OCI-LY1 (cell line): ENCODE data around the gene RAPH1.

Experiments
- H2AFZ ChIP-seq: fragments of 200-600 bp; sonication (generic), shearing (Covaris generic); 2 replicates; pipeline ENCODE4 v1.6.0; 2014; ENCODE audit warnings: antibody characterized with exemption, mild to moderate bottlenecking, low read length
- H3F3A ChIP-seq: fragments of 200-600 bp; sonication (generic), shearing (Covaris generic); 2 replicates; pipeline ENCODE4 v1.6.0; 2014; ENCODE audit warnings: mild to moderate bottlenecking, antibody characterized with exemption, low read length, moderate library complexity; ENCODE audit not compliant: insufficient read depth
- H3K27ac ChIP-seq: fragments of 200-600 bp; sonication (generic); 2 replicates; pipeline ENCODE4 v1.5.1; 2014; ENCODE audit warnings: low read length, mixed run types, mild to moderate bottlenecking, low read depth; ENCODE audit not compliant: poor library complexity, severe bottlenecking
- H3K27me3 ChIP-seq: fragments of 200-600 bp; sonication (generic); 2 replicates; pipeline ENCODE4 v1.6.0; 2014; ENCODE audit warnings: antibody characterized with exemption, mild to moderate bottlenecking, low read length, moderate library complexity; ENCODE audit not compliant: insufficient read depth
- H3K36me3 ChIP-seq: fragments of 200-600 bp; sonication (generic); 2 replicates; pipeline ENCODE4 v1.6.1; 2014; ENCODE audit warnings: mild to moderate bottlenecking, antibody characterized with exemption, low read length, moderate library complexity, mixed read lengths; ENCODE audit not compliant: insufficient read depth
- H3K4me1 ChIP-seq: fragments of 200-600 bp; sonication (generic); 2 replicates; pipeline ENCODE4 v1.5.1; 2014; ENCODE audit warnings: mild to moderate bottlenecking, low read length, moderate library complexity; ENCODE audit not compliant: insufficient read depth, severe bottlenecking
- H3K4me2 ChIP-seq: fragments of 200-600 bp; sonication (generic), shearing (Covaris generic); 2 replicates; pipeline ENCODE4 v1.6.1; 2014; ENCODE audit warnings: low read length
- H3K4me3 ChIP-seq: fragments of 200-600 bp; sonication (generic); 2 replicates; pipeline ENCODE4 v1.5.1; 2014; ENCODE audit warnings: low read length, low read depth, mild to moderate bottlenecking, mixed read lengths; ENCODE audit not compliant: poor library complexity, severe bottlenecking
- H3K79me2 ChIP-seq: fragments of 200-600 bp; shearing (Covaris generic); 2 replicates; pipeline ENCODE4 v1.6.1; 2016; ENCODE audit warnings: mixed run types, low read length, mixed read lengths; ENCODE audit not compliant: insufficient read depth
- H3K9ac ChIP-seq: fragments of 200-600 bp; sonication (generic), shearing (Covaris generic); 2 replicates; pipeline ENCODE4 v1.6.1; 2014; ENCODE audit warnings: mild to moderate bottlenecking, low read length, mixed read lengths
- H3K9me2 ChIP-seq: fragments of 200-600 bp; sonication (generic), shearing (Covaris generic); 2 replicates; pipeline ENCODE4 v1.6.1; 2014; ENCODE audit warnings: low read depth, mild to moderate bottlenecking, low read length, mixed read lengths
- H3K9me3 ChIP-seq: fragments of 200-600 bp; shearing (Covaris generic); 2 replicates; pipeline ENCODE4 v1.6.1; 2014; ENCODE audit warnings: low read length, mixed read lengths
- H4K20me1 ChIP-seq: fragments of 200-600 bp; sonication (generic), shearing (Covaris generic); 2 replicates; pipeline ENCODE4 v1.6.0; 2016; ENCODE audit warnings: mild to moderate bottlenecking, low read length; ENCODE audit not compliant: insufficient read depth
- CTCF ChIP-seq: fragments of 200-600 bp; sonication (generic), shearing (Covaris generic); IDR thresholded peaks from 2 replicates; pipeline ENCODE4 v1.5.1; 2017; ENCODE audit warnings: mild to moderate bottlenecking, antibody characterized with exemption, low read length, moderate library complexity, mixed read lengths
- EZH2 ChIP-seq: fragments of 200-600 bp; sonication (generic), shearing (Covaris generic); IDR thresholded peaks from 2 replicates; pipeline ENCODE4 v1.8.0; 2017; ENCODE audit warnings: borderline replicate concordance, mixed run types, mild to moderate bottlenecking, antibody characterized with exemption, low read length, moderate library complexity, mixed read lengths

Gene RAPH1

GRCh38 chr2:203572316-203572715 is 37.2 kb upstream of the RAPH1 start:
- H3K4me1 ChIP-seq = no peaks in the 10 kb centered on the region
- no peaks in the 10 kb centered on the region for H3K9me2 ChIP-seq
- no peak overlapping the region for H2AFZ ChIP-seq
- H3K27ac ChIP-seq = no peak overlapping the region
- H3K4me2 ChIP-seq = no peak overlapping the region
- H3K36me3 ChIP-seq = no peaks in the 10 kb centered on the region
- H4K20me1 ChIP-seq = no peaks in the 10 kb centered on the region
- no peak for TF ChIP-seq CTCF
- no peak for TF ChIP-seq EZH2
- H3F3A ChIP-seq = no peaks in the 10 kb centered on the region
- no peak overlapping the region for H3K9ac ChIP-seq
- H3K4me3 ChIP-seq = no peak overlapping the region
- H3K9me3 ChIP-seq = no peaks in the 10 kb centered on the region
- no peaks in the 10 kb centered on the region for H3K27me3 ChIP-seq
- no peaks in the 10 kb centered on the region for H3K79me2 ChIP-seq

- H3K27me3 ChIP-seq = no peaks in the 10 kb centered on the region
- no peaks in the 10 kb centered on the region for H3K9me2 ChIP-seq
- H3F3A ChIP-seq = no peaks in the 10 kb centered on the region
- no peak overlapping the region for H2AFZ ChIP-seq
- H3K4me3 ChIP-seq = no peak overlapping the region
- H3K4me2 ChIP-seq = no peak overlapping the region
- H3K36me3 ChIP-seq = no peaks in the 10 kb centered on the region
- TF ChIP-seq EZH2 = no peak
- TF ChIP-seq CTCF = no peak
- H3K27ac ChIP-seq = no peak overlapping the region
- H3K4me1 ChIP-seq = no peaks in the 10 kb centered on the region
- H3K9me3 ChIP-seq = no peaks in the 10 kb centered on the region
- H3K79me2 ChIP-seq = no peaks in the 10 kb centered on the region
- no peak overlapping the region for H3K9ac ChIP-seq
- H4K20me1 ChIP-seq = no peaks in the 10 kb centered on the region
Observed at GRCh38 chr2:203569677-203570316, 34.7 kb upstream of the RAPH1 start.

GRCh38 chr2:203567691-203568090 is 32.6 kb upstream of the RAPH1 start:
- Histone ChIP-seq H3K27me3 (no peaks in the 10 kb centered on the region), H3K9me3 (no peaks in the 10 kb centered on the region)

More at GRCh38 chr2:203567691-203568090, 32.6 kb upstream of the RAPH1 start:
- no peaks in the 10 kb centered on the region for H3K36me3 ChIP-seq
- no peak overlapping the region for H3K9ac ChIP-seq
- no peak overlapping the region for H2AFZ ChIP-seq
- no peaks in the 10 kb centered on the region for H3F3A ChIP-seq
- no peak overlapping the region for H3K27ac ChIP-seq
- no peaks in the 10 kb centered on the region for H3K4me1 ChIP-seq
- H3K79me2 ChIP-seq = no peaks in the 10 kb centered on the region
- no peaks in the 10 kb centered on the region for H4K20me1 ChIP-seq
- no peak overlapping the region for H3K4me3 ChIP-seq
- H3K4me2 ChIP-seq = no peak overlapping the region
- TF ChIP-seq CTCF (no peak), EZH2 (no peak)
- no peaks in the 10 kb centered on the region for H3K9me2 ChIP-seq
